UCSD-AML1 (cell line): ENCODE data around the gene CYP4B1.
"Not testable (repeated sequence)": the region's sequence is repeated elsewhere in the genome, so short reads cannot be mapped to it uniquely, and the experiment has no call there.

Source experiments
- DNase-seq: peaks from one replicate; lab custom pipeline; 2025; ENCODE audit not compliant: unreplicated experiment; lab: John Stamatoyannopoulos, UW

The CYP4B1 gene

DNA sequence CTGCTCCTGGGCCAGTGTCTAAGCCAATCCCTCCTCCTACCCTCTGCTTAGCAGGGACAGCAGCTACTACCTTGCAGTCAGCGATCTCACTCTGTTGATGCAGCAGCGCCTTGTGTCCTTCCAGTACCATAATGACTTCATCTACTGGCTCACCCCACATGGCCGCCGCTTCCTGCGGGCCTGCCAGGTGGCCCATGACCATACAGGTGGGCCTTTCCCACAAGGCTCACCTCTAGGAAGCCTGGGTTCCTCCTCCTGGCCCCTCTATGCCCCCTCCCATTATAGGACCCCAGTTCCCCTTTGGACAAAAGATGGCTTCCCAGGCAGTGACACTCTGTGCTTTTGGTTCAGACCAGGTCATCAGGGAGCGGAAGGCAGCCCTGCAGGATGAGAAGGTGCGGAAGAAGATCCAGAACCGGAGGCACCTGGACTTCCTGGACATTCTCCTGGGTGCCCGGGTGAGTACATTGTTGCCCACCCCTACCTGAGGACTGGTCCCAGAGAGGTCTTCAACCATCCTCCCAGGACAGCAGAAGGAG lies 15.1 kb downstream of the CYP4B1 start:
- DNase-seq = no peak

DNA sequence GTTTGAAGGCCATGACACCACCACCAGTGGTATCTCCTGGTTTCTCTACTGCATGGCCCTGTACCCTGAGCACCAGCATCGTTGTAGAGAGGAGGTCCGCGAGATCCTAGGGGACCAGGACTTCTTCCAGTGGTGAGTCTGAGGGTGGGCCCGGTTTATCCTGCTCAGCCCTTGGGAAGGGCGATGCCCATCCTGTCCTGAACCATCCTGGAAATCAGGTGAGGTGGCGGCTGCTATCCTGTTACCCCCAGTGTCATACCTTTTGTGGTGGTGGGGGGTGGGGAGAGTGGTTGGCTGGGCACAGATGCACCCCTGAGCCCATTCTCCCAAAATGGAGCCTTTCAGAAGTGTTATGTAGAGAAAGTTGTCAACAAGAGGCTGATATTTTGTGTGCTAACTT lies 16.3 kb downstream of the CYP4B1 start:
- no peak for DNase-seq

DNA sequence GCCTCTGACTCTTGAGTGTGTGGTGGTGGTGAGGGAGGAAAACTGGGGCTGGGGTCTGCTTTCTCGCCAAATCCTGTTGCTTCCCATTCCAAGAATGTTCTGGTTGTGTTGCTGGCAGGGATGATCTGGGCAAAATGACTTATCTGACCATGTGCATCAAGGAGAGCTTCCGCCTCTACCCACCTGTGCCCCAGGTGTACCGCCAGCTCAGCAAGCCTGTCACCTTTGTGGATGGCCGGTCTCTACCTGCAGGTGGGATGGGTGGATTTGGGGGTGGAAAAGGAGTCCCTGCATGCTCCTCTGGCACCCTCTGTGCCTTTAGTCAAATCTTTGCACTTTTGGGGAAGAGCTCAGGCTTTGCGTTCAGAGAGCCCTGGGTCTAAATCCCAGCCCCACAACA lies 18.1 kb downstream of the CYP4B1 start:
- no peak for DNase-seq

DNA sequence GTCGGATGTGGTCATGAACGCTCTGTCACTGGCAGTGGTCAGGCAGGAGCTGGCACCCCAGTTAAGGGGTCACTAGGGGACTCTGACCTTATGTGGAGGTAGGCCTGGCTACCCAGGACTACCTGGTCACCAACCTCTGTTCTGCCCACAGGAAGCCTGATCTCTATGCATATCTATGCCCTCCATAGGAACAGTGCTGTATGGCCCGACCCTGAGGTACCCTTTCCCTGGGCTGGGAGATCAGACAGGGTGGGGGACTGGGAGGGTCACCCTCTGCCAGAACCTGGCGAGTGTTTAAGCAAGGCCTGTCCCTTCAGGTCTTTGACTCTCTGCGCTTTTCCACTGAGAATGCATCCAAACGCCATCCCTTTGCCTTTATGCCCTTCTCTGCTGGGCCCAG lies 19.0 kb downstream of the CYP4B1 start:
- no peak for DNase-seq

DNA sequence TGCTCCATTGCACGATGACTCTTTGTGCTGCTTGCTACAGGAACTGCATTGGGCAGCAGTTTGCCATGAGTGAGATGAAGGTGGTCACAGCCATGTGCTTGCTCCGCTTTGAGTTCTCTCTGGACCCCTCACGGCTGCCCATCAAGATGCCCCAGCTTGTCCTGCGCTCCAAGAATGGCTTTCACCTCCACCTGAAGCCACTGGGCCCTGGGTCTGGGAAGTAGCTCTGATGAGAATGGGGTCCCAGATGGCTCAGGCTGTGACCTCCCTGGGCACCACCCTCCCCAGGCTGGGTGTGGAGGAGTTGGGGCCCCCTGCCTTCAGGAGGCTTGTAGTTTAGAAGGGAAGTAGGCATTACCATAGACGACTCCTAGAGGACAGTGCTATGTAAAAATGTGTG lies 19.7 kb downstream of the CYP4B1 start:
- DNase-seq = no peak

DNA sequence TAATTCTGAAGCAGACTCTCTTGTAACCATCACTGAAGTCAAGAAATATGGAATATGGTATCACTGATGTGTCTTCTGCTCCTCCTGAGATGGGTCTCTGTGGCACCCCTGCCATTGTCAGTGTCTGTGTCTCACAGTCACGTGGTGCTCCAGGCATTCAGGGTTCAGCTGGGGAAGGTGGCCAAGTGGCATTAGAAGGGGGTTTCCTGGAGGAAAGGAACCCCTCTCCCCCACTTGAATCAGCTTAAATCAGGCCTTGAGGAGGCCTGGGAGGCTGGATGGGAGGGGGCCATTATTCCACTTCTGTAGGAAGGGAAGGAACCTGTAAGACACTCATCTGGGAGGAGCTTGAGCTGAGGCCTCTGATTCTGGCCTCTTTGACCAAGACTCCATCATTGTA lies 20.5 kb downstream of the CYP4B1 start:
- no peak for DNase-seq

DNA sequence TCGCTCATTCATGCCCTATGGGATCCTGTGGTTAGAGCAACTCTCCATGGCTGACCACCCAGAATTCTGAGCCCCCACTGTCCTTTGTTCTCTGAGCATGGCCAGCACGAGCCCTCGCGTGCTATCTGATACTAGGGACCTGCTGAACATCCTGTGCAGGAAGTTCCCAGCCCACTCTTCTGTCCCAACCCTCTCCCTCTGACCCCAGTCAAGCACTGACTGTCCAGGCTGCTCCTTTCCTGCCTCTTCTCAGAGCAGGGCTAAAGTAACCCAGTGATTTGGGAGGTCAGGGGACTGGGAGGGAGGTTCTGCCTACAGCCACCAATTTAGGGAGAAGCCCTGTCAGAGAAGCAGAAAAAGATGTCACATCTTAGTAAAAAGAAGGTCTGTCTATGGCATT lies 21.2 kb downstream of the CYP4B1 start:
- no peak for DNase-seq

DNA sequence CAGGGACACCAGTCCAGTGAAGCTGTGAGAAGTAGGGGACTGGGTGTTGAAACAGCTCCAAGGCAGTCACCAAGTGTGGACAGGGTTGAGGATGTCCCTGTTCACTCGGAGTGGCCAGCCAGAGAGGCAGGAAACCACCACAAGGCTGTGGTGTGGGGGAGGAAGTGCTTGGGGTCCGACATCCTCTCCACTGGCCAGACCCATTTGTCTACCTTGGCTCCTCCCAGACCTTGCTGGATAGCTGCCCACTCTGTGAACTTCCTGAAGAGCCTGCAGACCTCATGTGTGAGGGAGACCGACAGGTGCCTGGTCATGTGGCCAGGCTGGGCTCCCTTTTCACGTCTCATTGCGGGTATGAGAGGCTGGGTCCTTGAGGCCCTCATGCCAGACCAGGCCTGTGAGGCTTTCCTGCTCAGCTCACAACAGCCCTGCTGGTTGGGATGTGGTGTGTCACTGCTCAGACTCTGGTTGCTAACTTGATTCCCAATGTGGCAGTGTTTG lies 21.8 kb downstream of the CYP4B1 start:
- peak; percentile 65 for DNase-seq

DNA sequence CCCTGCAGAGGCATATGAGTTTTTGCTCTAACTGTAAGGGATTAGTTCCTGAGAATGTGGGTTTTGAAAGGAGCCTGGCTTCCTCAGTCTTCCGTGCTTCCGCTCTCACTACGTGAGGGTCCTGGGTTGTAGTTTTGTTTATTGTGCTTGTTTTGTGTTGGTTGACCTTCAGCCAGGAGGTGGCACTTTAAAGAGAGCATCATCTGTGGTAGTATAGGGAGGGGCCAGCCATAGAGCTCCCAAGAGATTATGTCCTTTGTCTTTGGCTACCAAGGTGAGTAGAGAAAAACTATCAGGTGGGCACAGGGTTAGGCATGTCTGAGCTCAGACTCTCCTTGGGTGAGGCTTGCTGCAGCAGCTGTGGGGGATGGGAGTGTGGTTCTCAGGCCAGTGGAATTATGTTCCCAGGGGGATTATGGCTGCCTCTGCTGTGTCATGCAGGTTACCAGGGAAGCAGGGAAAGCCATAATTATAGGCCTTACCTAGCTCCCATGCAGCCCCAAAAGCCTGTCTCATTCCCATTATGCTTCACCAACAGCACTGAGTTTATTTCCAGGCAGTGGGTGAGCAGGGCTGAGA lies 23.5 kb downstream of the CYP4B1 start:
- no peak for DNase-seq

DNA sequence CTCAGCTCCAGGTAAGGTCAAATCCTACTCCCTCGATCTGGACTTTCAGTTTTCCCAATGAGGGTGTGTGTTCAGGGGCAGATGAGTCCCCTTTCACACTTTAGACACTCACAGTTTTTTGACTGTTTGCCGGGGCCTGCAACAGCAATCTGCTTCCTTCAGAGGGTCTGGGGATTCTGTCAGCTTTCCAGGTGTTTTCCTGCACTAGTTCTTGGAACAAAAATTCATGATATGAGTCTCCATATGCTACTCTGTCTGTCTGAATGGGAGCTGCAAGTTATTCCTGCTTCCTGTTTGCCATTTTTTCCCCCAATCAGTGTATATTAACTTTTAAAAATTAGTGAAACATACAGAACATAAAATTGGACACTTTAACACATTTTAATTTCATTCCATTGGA lies 24.3 kb downstream of the CYP4B1 start:
- no peak for DNase-seq

DNA sequence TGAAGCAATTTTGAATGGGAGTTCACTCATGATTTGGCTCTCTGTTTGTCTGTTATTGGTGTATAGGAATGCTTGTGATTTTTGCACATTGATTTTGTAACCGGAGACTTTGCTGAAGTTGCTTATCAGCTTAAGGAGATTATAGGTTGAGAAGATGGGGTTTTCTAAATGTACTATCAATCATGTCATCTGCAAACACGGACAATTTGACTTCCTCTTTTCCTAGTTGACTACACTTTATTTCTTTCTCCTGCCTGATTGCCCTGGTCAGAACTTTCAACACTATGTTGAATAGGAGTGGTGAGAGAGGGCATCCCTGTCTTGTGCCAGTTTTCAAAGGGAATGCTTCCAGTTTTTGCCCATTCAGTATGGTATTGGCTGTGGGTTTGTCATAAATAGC lies 28.0 kb downstream of the CYP4B1 start:
- not testable (repeated sequence) for DNase-seq

DNA sequence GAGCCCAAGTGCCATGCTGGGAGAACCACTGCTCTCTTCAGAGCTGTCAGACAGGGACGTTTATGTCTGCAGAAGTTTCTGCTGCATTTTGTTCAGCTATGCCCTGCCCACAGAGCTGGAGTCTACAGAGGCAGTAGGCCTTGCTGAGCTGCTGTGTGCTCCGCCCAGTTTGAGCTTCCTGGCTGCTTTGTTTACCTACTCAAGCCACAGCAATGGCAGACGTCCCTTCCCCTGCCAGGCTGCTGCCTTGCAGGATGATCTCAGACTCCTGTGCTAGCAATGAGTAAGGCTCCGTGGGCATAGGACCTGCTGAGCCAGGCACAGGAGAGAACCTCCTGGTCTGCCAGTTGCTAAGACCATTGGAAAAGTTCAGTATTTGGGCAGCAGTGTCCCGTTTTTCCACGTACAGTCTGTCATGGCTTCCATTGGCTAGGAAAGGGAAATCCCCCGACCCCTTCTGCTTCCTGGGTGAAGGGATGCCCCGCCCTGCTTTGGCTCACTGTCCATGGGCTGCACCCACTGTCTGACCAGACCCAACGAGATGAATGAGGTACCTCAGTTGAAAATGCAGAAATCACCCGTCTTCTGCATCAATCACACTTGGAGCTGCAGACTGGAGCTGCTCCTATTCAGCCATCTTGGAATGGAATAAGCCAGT lies 31.9 kb downstream of the CYP4B1 start:
- DNase-seq = no peak

DNA sequence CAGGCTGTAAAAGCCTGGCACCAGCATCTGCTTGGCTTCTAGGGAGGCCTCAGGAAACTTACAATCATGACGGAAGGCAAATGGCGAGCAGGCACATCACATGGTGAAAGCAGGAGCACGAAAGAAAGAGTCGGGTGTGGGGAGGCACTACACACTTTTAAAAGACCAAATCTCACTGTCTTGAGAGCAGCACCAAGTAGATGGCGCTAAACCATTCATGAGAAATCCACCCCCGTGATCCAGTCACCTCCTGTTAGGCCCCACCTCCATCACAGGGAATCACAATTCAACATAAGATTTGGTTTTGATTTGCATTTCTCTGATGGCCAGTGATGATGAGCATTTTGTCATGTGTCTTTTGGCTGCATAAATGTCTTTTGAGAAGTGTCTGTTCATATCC lies 36.6 kb downstream of the CYP4B1 start:
- not testable (repeated sequence) for DNase-seq

DNA sequence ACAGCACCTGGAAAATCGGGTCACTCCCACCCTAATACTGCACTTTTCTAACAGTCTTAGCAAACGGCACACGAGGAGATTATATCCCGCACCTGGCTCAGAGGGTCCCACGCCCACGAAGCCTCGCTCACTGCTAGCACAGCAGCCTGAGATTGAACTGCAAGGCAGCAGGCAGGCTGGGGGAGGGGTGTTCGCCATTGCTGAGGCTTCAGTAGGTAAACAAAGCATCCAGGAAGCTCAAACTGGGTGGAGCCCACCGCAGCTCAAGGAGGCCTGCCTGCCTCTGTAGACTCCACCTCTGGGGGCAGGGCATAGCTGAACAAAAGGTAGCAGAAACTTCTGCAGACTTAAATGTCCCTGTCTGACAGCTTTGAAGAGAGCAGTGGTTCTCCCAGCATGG lies 47.5 kb downstream of the CYP4B1 start:
- DNase-seq = not testable (repeated sequence)

DNA sequence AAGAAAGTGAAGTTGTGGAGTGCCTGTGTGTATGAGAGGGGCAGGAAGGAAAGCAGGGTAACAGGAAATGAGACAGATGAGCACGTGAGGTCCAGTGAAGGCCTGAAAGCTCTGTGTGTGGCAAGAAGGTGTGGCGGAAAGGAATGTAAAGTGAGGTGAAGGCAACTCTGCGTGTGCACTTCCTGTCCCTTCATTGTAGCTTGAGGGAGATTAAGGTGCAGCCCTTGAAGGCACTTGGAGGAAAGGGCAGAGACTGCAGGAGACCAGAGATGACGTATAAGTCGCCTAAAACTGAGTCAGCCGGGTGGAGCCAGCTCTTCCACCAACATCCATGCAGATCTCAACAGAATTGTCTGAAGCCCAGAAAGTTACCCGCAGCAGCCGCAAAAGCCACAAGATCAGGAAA lies 58.8 kb downstream of the CYP4B1 start:
- DNase-seq = peak; percentile 23

DNA sequence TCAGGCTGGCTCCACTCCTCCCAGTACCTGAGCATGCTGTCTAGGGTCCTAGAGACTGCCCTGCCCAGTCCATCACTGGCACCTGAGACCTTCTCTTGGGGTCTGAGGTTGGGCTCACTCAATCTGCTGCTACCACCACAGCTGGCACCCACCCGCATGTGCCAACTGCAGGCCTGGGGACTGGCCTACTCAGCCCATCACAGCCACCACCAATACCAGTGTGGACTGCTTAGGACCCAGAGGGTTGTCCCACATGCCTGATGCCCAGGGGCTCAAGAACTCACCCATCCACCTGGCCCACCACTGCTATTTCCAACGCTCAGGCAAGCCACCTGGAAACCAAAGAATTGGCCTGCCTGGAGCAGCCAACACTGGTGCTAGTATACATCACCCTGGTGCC lies 63.5 kb downstream of the CYP4B1 start:
- no peak for DNase-seq
